Fibroblast of skin of right biceps (primary cell): ENCODE data around the gene IL26.
A peak's percentile ranks its signal among the peaks of the same experiment; 100 is the strongest.

ENCODE experiments used
- DNase-seq: peaks from one replicate; pipeline ENCODE4 v3.0.0-alpha.2; 2013

The IL26 gene

GRCh38 chr12:68225576-68226476 lies at the start of gene IL26:
IL26 (minus strand) TSS chr12:68225810; CDS start chr12:68225756, 54 bp downstream.
- DNase-seq: peak; percentile 34

- DNase-seq: no peak
These were observed 47.1 kb upstream of the IL26 start for GRCh38 chr12:68272732-68273131.

DNA sequence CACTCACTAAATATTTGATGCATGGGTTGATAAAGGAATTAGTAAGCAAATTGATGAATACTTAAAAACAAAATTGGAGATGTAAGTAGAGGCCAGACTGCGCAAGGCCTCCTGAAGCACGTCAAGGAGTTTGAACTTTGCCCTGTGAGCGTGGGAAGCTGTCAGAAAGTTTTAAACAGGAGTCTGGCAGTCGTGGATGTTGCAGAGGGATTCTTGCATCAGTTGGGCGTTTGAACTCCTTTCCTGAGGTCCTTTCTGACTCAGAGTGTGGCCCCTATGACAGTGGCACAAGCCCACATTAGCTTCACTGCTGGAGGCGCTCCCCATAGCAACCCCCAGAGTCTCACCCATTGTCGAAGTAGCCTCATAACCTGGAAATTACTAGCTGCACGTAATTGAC lies 45.7 kb upstream of the IL26 start:
- DNase-seq: peak; percentile 57

GRCh38 chr12:68270358-68270757 lies 44.7 kb upstream of the IL26 start:
- DNase-seq: no peak

GRCh38 chr12:68269779-68270178 lies 44.2 kb upstream of the IL26 start:
- DNase-seq: no peak

DNA sequence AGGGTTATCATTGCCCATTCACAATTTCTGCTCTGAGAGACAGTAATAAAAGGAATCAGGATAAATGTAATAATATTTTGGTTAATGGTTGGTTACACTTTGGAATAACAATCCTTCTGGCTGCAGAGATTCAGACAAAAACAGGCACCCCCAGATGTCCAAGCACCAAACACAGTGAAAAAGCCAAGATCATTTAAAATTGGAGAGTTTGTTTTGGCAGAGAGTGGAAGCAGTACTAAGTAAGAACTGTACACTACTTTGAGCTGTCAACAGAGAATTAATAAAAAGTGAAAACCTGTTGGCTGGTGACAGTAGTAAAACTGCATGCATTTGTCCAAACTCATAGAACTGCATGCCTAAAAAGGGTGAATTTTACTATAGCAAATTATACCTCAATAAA lies 43.4 kb upstream of the IL26 start:
- DNase-seq: peak; percentile 33

- peak; percentile 95 for DNase-seq
These were observed 42.3 kb upstream of the IL26 start for GRCh38 chr12:68267892-68268396.

GRCh38 chr12:68264857-68265256 lies 39.2 kb upstream of the IL26 start:
- DNase-seq: peak; percentile 88

- DNase-seq: peak; percentile 57
These were observed 38.7 kb upstream of the IL26 start for GRCh38 chr12:68264158-68264855.

- DNase-seq: peak; percentile 68
These were observed 37.8 kb upstream of the IL26 start for GRCh38 chr12:68263366-68263765.

GRCh38 chr12:68261896-68262295 lies 36.3 kb upstream of the IL26 start:
- no peak for DNase-seq

GRCh38 chr12:68260153-68260552 lies 34.5 kb upstream of the IL26 start:
- DNase-seq: no peak

DNA sequence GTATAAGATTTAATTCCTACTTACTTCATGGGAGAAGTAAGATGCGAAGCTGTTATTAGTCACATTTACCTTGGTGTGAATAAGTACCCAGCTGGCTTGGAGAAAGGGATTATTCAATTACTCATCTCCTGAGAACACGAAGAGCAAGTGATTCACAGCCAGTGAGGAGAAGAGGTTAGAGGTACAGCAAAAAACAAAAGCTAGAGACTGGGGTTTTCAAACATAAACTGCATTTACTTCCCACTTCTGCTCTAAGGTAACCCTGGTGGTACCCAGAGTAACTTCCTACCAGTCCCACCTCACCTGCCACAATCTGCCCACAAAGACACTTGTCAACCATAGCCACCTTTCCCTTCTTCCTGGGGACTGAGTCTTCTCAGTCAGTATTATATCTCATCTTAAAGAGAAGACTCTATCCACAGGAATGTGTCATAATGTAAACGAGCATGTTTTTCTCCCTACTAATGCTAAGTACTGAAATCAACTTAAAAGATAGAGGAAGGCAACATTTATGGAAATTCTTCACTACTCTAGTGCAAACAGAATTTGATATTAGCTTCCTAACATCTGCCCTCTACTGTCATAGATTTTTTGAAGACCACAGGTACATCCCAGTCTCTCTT lies 33.8 kb upstream of the IL26 start:
- peak; percentile 87 for DNase-seq

DNA sequence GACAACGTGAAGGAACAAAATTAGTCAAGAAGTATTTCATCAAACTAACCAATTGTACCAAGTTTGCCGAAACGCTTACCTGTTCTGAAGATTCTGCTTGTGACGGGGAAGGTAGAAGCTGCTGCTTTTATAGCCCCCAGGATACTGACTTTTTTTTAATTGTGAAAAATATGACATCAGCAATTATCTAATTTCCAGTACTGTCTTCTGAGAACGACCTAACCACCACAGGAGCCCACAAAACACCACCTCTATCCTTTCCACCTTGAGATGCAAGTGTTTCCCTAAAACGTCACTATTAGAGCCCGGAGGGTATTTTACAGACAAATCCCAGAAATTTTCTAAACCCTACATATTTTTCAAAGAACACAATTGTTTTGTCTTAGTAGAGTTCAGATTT lies 27.9 kb upstream of the IL26 start, which contains the start of gene IL22:
IL22 (minus strand) TSS at position 101 of the 400 bp plus-strand sequence. CDS start 156 bp downstream, outside the sequence.
- no peak for DNase-seq

- DNase-seq: no peak
These were observed 26.5 kb upstream of the IL26 start for GRCh38 chr12:68252077-68252476.

- DNase-seq: no peak
These were observed 24.8 kb upstream of the IL26 start for GRCh38 chr12:68250454-68250853.

DNA sequence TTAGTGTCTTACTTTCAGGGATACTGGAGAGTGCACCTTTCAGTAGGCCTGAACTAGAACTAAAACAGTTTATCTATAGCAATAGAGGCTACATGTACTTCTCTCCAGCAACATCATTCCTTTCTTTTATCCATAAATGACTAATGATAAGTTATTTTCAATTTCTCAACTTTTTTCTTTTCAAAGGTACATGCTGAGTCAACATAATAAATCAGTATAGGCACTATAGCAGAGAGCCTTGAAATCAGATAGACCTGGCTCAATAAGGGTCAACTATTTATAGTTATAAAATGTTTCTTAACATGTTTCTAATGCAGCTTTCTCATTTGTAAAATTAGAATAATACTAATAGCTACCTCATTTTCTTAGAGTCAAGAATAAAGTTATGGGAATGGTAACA lies 22.2 kb upstream of the IL26 start:
- no peak for DNase-seq

- no peak for DNase-seq
These were observed 20.7 kb upstream of the IL26 start for GRCh38 chr12:68246350-68246749.

GRCh38 chr12:68245180-68246021 lies 19.8 kb upstream of the IL26 start:
- peak; percentile 40 for DNase-seq

DNA sequence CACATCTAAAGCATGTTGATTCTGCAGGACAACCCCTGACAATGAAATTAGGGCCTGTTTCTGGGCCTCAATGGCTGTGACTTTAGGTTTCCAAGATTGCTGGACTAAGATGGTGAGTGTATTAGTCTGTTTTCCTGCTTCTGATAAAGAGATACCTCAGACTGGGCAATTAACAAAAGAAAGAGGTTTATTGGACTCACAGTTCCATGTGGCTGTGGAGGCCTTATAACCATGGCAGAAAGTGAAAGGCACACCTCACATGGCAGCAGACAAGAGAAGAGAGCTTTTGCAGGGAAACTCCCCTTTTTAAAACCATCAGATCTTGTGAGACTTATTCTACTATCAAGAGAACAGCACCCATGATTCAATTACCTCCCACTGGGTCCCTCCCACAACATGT lies 17.2 kb upstream of the IL26 start:
- no peak for DNase-seq

- DNase-seq: no peak
These were observed 15.4 kb upstream of the IL26 start for GRCh38 chr12:68240975-68241374.

- peak; percentile 94 for DNase-seq
These were observed 14.5 kb upstream of the IL26 start for GRCh38 chr12:68240079-68240478.
